Stomach (tissue), 4 donors: ENCODE measurements around the gene RAB8A.

ENCODE experiments used
- EP300 ChIP-seq: sonication (generic); formaldehyde crosslinking; IDR thresholded peaks from one replicate; pipeline ENCODE4 v1.6.1; 2017; ENCODE audit warnings: antibody characterized with exemption
- POLR2A ChIP-seq, 4 donors: fragments of 450-650 bp; IDR thresholded peaks; one replicate each; pipeline ENCODE4 v1.6.1; 2016; ENCODE audit warnings: antibody characterized with exemption in 4 of 4, control low read depth in 2 of 4, mild to moderate bottlenecking in 1 of 4, moderate library complexity in 1 of 4
- POLR2AphosphoS5 ChIP-seq, 3 donors: sonication (generic); formaldehyde crosslinking; IDR thresholded peaks; one replicate each; pipeline ENCODE4 v1.6.1; 2016; ENCODE audit warnings: antibody characterized with exemption in 3 of 3
- TF ChIP-seq, protein P1 (sequence below), 7 experiments: fragments of 450-650 bp in 4 of 7; fragments of 200-600 bp in 3 of 7; sonication (generic) in 3 of 7; IDR thresholded peaks; one replicate each; pipeline ENCODE4 v1.5.1; 2016 to 2019; ENCODE audit warnings: antibody characterized with exemption in 7 of 7, control low read depth in 2 of 7, mild to moderate bottlenecking in 1 of 7

DNA sequence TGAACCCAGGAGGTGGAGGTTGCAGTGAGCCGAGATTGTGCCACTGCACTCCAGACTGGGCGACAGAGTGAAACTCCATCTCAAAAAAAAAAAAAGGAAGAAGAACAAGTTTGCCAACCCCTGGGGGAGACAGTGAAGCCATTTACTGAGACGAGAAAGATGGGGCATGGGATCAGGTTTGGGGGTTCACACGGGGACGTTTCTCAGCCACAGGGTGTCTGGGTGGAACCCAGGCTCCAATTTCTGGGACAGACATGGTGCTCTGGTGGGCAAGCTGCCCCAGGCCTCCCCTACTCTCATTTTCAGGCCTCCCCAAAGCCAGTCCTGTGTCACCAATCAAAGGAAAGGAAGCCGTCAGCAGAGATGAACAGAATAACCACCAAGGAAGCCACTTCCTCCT, 45.2 kb downstream of the RAB8A start:
- TF ChIP-seq, protein P1, sequence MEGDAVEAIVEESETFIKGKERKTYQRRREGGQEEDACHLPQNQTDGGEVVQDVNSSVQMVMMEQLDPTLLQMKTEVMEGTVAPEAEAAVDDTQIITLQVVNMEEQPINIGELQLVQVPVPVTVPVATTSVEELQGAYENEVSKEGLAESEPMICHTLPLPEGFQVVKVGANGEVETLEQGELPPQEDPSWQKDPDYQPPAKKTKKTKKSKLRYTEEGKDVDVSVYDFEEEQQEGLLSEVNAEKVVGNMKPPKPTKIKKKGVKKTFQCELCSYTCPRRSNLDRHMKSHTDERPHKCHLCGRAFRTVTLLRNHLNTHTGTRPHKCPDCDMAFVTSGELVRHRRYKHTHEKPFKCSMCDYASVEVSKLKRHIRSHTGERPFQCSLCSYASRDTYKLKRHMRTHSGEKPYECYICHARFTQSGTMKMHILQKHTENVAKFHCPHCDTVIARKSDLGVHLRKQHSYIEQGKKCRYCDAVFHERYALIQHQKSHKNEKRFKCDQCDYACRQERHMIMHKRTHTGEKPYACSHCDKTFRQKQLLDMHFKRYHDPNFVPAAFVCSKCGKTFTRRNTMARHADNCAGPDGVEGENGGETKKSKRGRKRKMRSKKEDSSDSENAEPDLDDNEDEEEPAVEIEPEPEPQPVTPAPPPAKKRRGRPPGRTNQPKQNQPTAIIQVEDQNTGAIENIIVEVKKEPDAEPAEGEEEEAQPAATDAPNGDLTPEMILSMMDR (IDR thresholded peaks at IDR 0.05): no peak
- TF ChIP-seq POLR2AphosphoS5 (IDR thresholded peaks at IDR 0.05) (no peak), EP300 (no peak), POLR2A (IDR thresholded peaks at IDR 0.05) (no peak)
